ENCODE results near the gene FCGR3A.

Gene FCGR3A

DNA sequence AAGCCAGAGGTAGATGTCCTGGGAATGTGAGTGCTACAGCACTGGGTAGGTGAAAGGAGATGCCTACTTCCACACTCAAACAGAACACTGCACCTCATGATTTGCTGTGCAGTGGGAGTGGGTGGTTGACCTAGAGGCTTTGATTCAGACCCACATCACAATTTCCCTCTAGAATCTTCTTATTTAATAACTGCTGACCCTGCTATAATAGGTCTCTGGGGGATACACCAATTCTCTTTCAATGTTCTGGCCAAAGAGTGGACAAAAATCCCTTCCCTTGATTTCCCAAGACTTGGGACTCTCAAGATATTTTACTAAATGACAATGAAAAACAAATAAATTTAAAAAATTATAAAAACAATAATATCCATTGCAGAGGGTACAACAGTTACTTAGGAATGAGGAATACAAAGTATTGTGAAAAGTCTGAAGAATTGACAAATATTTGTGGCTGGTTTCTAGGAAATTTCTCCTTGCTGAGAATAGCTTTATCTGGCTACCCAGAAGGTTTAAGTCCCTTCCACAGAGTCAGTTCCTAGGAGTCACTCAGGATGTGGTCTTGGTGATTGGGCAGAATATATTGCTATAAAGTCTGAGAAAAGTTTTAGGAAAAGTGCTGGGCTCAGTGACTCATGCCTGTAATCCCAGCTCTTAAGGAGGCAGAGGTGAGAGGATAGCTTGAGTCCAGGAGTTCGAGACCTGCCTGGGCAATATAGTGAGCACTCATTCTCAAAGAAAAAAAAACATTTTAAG, 46.8 kb downstream of the FCGR3A start:
- no peak for DNase-seq (ENCODE audit: low read depth in 3 of 3)

DNA sequence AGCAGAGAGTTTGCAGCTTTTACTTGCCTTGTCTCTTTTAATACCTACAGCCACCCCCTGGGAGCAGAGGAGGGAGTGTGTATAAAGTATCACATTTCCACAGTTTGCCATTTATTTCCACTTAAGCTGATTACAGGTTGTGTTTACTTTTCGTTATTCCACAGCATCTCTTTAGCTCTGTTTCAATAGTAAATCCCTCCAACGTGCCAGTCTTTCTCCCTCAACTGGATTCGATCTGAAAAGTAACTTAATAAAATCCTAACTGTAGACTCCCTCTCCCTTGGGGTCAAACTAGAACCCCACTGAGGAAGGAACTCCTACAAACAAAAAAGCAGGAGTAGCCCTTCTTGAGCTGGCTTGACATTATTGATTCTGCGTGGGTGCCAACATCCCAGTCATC, 47.4 kb downstream of the FCGR3A start:
- DNase-seq (ENCODE audit: low read depth in 3 of 3): no peak

DNA sequence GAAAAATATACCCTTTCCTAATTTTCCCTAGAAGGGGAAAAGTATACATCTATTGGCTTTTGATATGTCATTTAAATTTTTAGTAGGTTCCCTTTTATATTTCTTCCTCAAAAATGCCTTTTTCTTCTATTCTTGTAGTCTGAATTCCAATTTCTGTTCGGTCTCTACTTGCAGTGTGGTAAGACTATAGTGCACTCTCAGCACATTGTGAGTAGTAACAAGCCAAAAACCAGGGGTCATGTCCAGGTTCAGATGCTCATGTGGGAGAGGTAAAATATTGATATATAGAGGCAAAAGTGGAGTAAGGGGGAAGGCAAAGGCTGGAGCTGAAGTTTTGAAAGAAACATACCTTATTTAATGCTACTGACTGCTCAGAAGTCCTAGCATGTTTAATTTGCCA, 48.4 kb downstream of the FCGR3A start:
- no peak for DNase-seq (ENCODE audit: low read depth in 3 of 3)

DNA sequence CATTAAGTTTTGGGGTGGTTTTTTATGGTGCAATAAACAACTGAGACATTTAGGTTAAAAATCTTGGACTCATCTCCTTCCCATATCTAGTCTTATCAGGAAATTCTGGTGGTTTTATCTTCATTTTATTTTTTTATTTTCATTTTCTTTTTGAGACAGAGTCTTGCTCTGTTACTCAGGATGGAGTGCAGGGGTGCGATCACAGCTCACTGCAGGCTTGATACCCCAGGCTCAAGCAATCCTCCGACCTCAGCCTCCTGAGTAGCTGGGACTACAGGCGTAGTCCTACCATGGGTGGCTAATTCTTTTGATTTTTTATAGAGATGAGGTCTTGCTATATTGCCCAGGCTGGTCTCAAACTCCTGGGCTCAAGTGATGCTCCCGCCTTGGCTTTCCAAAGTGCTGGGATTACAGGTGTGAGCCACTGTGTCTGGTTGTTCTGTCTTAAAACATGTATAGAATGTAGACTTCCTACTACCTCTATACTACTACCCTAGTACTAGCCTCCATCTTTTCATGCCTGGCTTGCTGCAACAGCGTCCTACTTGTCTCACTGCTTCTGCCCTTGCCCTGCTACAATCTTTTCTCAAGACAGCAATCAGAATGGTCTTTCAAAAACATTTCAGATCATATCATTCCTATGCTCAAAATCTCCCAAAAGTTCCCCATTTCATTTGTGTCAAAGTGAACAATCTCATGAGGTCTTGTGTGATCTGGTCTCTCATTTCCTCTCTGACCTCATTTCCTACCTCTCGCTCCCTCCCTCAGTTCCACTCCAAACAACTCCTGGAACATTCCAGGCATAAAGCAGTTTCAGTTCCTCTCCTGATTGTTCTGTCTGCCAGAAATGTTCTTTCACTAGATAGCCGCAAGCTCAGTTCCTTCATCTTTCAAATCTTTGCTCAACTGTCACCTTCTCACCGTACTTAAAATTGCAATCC, 50.2 kb downstream of the FCGR3A start:
- no peak for DNase-seq (ENCODE audit: low read depth in 3 of 3)

DNA sequence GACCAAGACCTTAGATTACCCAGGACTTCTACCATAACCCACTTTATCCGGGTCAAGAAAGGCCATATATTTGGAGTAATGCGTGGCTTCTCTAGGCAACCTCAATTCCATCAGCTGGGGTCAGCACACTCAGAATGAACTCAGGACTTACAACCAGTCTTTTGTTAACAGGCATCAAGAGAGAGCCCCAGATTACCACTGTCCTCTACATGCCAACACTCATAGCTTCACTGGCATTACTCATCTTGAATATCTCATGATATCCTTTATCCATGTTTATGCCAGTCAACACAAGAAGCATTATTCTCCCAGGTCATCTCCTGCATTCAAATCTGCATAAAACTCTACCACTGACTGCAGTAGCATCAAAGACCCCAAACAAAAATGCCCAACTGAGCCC, 51.0 kb downstream of the FCGR3A start:
- no peak for DNase-seq (ENCODE audit: low read depth in 3 of 3)

DNA sequence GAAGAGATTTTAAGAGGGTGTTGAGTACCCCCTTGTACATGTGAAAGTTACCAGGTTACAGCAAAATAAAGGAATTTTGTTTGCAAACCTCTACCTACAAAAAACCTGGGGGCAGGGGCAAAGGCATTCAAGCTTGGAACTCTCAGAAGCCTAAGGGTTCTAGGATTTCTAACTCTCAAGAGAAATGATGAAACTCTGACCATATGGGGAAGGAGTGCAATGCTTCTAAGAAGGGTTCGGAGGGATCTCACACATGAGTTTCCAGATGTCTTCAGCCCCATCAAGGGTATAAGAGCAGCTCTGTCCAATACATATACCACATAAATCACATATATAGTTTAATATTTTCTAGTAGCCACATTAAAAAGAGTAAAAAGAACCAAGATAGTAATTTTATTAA, 51.7 kb downstream of the FCGR3A start:
- no peak for DNase-seq (ENCODE audit: low read depth in 3 of 3)

DNA sequence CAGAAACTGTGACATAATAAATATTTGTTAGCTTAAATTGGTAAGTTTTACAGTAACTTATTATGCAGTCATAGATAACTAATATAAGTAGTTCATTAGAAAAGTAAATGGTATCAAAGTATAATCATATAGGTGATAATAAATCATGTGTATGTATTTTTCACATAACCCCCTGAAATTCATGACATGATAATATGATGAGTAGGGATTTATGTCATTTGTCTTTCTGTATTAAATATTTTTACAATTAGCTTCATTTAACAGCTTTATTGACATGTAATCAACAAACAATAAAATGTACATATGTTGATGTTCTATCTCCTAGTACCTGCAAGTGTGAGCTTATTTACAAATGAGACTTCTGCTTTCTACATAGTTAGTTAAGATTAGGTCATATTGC, 54.1 kb downstream of the FCGR3A start:
- DNase-seq (ENCODE audit: low read depth in 3 of 3): no peak

DNA sequence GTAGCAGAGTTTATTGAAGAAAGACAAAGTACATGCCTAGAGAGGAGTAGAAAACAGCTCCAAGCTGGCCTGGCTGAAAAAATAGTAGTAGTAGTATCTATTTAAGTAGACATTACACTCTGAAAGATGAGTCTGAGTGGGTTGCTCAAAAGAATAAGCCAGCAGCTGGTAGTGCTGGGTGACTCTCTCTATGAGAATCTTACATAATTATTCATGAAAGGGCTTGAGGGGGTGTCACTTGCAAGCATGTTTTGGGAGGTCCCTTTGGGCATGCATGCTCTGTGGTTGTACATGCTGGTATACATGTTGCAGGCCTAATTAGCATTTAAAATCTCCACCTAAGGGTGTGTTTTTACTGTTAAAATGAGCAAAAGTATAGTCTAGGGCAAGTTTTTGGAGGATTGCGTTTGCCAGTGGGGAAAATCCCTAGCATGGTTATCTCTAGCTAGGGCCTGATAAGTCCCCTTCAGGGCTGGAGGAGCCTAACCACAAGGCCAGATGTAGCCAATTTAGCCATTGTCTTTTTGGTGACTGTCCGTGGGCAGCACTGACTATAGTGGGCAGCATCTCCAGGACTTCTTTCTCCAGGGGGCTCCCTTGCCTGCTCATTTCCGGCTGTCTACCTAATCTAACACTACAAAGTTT, 55.4 kb downstream of the FCGR3A start:
- no peak for DNase-seq (ENCODE audit: low read depth in 3 of 3)

DNA sequence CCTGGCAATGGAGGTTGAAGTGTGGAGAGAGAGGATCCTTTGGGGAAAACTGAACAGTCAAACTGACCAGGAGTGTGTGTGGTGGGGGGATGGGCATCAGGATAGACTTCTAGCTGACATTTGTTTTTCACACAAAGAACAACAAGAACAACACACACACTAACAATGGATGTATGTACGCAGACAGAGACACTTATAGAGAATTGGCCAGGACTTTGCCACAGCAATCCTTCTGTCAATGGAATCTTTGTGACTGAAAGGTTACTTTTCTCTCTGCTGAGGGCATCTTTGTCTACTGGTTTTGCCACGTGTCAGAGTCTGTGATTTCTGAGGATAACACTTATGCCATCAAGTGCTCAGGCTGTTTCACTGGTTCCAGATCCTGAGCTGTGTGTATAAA, 56.8 kb downstream of the FCGR3A start:
- no peak for DNase-seq (ENCODE audit: low read depth in 3 of 3)
